HG03460 (cell line): Measurements from ENCODE around the gene C4orf50.

Source experiments
- ATAC-seq: cut with Tn5 transposase; IDR thresholded peaks from one replicate; pipeline ENCODE4 v1.9.1; 2021; ENCODE audit not compliant: unreplicated experiment

Gene C4orf50

DNA sequence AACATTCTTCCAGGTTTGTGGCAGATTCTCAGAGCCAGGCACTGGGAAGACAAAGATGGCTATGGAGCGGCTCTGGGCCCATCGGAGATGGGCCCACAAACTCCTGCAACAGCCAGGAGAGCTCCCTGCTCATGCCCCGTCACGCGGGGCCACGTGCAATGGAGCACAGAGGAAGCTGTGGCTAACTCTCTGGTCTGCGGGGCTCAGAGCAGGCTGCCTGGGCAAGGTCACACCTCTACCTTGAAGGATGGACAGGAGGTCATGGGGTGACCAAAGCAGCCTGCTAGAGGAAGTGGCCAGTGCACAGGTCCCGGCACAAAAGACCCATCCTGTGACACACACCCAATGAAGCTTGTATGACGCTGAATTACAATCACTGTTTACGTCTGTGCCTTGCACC is 45.2 kb downstream of the C4orf50 start:
- no peak for ATAC-seq

DNA sequence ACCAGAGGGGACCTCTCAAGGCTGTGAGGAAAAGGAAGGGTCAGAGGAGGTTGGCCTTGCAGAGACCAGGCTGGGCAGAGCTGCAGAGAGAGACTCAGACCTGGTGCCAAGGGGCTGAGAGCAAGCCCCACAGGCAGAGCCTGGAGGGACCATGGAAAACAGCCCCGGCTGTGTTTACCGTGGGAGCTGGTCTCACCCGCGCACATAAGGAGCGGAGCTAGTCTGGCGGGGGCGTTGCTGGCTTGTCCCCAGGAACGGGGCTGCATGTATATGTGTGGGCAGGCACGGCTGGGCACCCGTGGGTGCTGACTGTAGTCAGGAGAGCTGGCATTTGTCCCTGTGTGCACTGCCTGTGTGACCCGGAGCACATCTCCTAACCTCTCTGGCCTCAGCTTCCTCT is 45.7 kb downstream of the C4orf50 start:
- no peak for ATAC-seq

DNA sequence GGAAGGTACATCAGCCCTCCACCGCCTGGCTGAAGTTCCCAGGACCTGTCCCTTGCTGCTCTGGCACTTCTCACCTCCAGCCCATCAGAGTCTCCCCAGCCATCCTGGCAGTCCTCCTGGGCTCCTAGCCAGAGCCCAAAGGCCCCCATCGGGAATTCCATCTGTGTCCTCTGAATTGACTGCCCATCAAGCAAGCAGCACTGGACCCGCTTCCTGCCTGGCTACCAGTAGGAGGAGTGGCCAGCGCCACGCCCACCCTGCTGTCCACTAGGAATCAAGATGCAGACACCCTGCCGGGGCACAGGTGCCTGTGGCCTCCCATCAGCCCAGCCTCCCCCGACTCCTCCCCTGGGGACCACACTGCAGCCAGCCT is 47.2 kb downstream of the C4orf50 start:
- ATAC-seq, result no peak

DNA sequence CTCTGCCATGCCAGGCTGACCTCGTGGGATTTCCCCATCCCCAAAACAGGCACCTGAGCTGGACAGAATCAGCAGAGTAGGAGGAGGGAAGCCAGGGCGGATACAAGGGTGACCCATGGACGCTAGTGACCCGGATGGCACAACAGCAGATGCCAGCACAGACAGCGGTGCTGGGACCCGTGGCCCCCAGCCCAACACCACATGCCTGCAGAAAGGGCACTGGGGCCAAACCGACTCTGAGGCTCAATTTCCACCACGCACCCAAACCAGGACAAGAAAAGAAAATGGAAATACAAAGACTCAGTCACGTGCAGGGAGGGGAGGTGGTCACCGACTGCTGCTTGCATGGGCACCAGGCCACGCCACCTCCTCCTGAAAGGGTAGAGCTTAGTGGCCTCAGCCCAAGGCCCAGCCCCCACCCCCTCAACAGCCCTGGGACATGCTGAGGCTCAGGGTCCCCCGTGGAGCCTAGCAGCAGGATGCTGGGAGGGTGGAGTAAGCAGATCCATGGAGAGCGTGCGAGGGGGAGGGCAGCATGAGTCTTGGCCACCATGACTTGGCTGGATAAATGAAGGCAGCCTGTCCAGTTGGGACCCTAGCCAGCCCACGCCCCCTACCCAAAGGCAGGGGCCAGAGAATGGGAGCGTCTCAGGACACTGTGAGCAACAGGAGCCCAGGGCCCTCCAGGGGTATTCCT is 47.7 kb downstream of the C4orf50 start:
- no peak for ATAC-seq

DNA sequence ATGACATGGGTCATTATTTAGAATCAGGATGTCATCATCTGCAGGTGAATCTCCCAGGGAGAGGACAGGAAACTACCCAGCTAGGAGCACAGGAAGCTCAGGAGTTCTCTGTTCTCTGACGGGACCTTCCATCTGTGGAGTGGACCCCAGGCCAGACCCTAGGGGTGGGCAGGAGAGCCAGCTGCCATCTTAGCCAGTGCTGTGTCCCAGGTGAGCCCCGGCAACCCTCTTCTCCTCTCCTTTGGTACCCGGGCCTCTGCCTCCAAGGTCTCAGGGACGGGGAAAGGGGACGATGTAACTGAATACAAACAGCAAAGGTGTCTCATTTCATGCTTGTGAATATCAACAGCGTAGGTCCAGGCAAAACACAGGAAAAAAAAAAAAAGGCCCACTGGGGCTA is 48.5 kb downstream of the C4orf50 start:
- no peak for ATAC-seq

DNA sequence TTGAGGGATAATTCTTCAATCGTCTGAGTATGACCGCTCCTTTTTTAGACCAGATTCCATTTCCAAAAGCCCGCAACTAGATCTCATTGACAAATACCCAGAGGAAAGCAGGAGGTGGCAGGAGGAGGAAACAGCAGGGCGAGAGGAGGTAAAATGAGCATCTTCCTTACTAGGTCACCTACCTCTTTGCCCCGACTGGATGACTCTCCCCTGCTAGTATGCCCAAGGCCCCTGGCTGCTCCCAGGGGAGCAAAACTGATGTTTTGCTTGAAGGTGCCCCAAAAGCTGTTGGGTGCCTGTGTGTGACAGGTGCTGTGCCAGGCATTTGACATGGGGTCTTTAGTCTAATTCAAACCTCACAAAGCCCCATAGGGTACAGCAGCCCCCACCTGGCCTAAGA is 48.9 kb downstream of the C4orf50 start:
- no peak for ATAC-seq

DNA sequence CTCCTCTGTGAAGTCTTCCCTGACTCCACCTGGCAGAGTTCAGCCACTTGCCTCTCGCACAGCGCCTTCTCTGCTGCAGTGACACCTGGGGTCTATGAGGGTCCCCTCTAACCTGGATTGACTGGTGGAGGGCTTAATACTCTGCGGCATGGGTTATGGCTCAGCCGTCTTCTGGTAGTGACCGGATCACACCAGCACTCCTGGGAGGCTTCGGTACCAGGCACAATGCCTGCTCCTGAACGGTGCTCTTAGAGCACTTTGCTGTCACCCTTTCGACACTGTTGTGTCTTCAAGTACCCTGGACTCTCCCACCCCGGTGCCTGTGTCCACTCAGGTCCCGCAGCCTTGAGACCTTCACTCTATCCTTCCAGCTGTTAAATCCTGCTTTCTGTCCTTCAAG is 50.0 kb downstream of the C4orf50 start:
- ATAC-seq, result no peak

DNA sequence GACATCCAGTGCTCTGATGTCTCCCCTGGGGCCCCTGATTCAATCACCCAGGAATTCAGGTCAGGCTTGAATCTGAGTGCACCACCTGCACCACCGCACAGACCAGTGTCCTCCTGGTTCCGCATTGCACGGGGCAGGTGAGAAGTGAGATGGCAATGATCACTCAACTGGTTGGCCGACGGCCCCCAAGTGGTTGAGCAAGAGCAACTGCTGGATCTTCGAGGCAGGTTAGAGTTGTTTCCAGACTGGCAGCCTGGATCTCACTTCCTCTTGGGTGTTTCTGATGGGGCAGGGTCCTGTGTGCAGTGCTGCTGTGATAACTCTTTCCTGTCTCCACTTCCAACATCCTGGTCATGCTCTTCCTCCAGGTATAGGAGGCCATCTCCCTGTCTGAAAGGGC is 50.4 kb downstream of the C4orf50 start:
- no peak for ATAC-seq

DNA sequence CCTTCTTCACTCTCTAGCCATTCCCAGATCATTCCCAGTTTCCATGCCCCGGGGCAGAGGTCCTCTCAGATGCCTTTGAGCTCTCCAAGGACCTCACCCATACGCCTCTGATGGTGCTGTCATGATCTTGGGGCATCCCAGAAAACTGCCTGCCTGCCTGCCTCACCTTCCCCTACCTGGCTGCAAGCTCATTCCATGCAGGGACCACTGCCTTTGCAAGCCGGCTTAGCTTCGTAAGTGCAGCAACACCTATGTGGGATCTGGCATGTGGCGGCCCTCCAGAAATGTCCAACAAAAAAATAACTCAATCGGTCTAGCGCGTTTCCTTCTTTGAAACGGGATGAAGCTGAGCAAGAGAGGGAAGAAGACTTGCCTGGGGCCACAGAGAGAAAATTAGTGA is 53.0 kb downstream of the C4orf50 start:
- ATAC-seq, result no peak

DNA sequence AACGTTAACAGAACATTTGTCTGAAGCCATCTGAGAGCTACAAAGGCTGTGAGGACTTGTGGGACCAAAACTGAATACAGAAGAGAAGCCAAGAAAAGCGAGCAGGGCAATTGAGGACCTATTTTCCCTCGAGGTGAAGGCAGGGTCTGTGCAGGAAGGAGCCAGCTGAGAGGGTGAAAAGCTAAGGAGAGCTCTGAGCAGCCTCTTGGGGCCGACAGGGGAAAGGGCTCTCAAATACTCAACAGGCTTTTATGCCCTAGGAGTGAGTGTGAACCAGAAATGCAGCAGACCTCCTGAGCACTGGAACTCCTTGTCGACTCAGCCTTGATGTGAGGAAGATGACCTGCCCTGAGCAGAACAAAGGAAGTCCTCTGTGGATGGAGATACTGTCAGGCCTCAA is 54.2 kb downstream of the C4orf50 start:
- no peak for ATAC-seq

DNA sequence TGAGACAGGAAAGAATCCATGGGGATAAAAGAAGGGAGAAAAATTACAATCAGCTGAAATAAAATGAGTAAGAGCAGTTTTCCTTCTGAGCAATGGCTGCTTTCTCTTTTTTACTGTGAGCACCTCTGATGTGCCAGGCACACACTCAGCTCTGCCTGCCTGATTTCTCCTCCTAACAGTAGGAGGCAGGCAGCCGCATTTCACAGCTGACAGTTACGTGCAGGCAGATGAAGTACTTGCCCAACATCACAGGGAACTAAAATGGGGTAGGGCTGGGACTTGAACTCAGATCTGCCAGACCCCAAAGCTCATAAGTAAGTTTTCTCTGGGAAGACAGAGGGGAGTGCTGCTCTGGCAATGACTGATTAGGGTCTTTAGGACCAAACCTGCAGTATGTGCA is 54.6 kb downstream of the C4orf50 start:
- no peak for ATAC-seq

DNA sequence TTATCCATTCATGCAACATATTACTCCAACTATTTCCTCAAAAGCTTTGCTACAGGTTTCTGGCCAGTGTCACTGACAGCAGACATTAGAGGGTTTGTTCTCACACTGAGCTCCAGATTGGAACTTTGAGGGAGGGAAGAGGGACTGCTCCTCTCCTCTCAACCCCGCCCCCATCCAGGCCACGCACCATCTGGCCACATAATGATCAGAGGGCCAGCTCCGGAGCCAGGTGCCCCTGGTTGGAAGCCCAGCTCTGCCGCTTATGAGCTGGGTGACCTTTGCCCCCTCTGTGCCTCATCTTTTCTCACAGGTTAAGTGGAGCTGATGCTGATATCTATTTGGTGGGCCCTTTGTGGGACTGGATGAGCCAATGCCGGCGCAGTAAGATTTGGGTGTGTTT is 55.8 kb downstream of the C4orf50 start:
- ATAC-seq, result no peak

DNA sequence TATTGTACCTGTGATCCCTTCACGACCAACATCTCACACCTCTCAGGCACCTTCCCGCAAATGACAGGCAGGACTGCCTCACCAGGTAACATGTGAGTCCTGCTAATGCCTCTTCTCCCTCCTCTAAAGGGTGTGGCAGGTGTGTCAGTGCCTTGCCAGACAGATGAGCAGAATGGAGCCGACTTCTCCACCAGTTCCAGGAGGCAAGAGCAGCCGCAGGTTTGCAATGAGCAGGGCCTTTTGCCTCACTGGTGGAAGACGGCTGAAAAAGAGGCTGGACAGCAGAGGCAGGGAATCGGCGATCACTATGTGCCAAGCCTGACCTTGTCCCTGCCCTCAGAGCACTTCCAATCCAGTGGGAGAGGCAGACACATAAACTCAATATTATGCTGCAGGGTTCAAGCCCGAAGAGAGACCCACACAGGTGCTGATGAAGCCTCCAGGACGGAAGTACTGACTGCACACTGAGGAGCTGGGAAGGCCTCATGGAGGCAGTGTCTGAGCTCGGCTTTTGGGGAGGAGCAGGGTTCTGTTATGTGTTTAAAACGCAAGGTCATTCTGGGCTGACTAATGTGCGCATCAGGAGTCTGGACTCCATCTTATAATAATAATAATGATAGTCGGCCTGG is 57.9 kb downstream of the C4orf50 start:
- ATAC-seq, result no peak

DNA sequence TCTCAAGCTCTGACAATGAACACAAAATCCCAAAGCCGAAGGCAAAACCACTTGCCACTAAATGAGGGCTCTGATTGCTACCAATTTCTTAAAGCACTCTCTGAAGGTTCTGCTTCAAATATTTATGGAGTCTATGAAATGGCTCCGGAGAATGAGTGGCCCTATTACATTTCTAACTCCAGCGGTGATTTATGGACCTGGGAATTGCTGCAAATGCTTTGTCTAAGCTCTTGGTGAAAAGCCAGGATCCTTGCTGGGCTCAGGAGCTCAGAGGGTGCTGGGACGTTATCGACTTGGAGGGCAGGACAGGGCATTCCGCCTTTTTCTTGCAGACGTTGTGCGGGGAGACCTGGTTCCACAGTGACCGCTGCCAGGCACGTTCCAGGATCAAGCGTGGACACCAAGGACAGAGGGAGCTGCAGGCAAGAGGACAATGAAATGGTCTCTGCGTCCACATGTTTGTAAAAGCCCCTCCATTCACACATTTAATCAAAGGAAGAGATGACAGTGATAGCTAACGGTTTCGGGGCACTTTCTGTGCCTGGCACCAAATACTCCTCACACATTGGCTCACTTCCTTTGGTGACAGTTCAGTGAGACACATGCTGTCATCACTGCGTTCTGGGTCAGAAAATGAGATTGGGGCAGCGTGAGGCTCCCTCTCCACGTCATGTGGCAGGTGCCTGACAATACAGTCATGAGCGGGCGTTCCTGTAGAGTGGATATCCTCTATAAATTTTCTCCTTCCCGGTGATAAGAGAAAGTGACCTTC is 58.8 kb downstream of the C4orf50 start:
- no peak for ATAC-seq

DNA sequence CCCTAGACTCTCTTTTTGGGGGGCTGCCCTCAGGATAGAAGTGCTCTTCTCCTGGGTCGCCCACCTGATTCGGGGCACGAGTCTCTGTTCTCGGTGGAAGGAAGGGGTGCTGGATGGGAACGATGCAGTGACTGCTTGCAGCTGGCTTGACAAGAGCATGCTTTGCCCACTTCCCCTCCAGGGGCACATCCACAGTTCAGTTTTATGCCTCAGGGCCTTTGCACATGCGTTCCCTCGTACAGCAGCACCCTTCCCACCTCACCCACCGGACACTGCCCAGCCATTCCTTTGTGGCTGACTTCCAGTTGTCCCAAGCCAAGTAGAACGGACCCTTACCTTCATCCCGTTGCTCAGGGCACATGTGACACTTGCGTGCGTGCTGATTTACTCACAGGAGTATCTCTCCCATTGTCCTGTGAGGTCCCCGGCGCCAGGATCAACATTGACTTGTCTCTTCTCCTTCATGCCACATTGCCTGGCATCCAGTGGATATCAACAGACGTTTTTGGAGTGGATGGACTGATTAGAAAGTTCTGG is 60.0 kb downstream of the C4orf50 start:
- no peak for ATAC-seq

DNA sequence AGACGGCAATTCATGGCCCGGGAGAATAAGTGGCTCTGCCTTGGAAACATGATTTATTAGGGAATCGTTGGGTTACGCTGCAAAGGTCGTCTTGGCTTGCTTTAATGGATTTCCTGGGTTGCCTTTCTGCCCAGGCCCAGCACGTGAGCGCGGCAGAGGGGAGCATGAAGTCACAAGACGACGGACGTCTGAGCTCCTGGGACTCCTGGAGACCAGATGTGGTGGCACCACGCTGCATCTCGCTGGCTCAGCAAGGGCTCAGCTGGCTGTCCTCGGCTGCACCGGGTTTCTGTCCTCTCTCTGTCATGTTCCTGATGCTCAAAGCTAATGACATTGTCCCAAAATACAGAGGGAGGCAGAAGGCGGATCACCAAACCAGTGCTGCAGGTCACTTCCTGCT is 61.2 kb downstream of the C4orf50 start:
- no peak for ATAC-seq

DNA sequence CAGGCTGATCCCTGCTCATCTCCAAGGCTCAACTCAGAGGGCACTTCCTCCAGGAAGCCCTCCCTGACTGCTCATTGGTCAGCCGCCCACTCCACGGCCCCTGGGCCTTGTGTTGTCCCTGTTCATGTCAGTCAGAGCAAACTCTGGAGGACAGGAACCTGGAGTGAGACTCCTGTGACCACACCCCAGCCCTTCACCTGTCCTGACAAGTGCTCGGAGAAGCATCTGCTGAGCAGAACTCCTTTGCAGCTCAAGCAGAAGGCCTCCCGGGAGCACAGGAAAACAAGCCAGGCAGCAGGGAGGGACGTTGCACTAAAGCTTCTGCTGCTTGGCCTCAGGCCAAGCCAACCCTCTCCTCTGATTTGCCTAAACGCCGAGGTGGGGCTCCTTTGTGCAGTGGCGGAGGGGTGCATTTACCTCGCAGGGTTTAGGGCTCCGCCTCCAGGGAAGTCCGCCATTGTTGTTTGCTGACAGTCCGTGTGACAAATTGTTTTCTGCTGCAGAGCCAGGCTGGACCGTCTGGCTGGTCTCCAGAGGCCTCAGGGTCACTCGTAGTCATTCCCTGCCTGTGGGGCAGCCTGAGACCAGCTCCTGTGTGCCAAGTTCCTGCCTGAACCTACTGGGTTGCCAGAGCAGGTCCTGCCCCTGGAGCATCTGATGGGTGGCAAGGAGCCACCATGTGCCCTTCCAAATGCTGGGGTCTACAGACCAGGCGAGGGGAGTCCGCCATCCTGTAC is 61.8 kb downstream of the C4orf50 start:
- ATAC-seq, result no peak

DNA sequence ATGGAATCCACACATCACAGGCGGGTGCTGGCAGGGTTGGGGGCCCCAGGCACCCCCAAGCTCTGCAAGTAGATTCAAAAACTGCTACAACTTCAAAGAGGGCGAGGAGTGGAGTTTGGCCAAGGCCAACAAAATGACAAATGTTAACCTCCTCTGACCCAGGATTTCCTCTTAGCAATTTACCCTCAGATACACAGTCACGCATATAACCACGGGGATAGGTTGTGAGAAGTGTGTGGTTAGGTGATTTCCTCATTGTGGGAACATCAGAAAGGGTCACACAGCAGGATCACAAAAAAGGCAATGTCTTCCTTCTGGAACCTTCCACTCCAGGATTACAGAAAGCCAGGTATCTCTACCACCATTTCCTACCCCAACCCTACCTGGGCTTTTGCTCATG is 62.4 kb downstream of the C4orf50 start:
- no peak for ATAC-seq

DNA sequence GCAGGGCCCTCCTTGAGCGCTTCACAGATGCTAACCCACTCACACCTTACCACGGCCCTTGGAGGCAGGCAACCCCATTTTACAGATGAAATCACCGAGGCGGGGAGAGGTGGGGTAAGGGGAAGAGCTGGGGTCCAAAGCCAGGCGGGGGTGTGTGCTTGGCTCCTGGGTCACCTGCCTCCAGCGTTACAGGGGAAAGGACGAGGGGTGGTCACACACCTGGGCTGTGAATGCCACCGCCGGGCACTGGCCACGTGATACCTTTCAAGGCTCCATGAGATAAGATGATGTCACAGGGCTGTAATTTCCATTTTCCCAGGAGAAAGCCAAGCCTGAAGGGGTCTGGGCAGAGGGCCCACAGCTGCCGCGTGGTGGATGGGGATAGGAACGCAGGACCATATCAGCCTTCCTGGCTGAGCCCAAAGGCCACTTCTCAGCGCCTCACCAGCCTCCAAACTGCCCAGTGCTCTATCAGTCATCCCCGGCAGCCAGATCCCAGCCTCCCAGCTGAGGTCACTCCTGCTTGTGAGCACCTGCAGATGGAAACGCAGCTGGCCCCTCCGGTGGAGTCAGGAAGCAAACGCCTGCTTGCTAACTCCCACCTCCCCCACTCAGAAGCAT is 62.9 kb downstream of the C4orf50 start:
- no peak for ATAC-seq

DNA sequence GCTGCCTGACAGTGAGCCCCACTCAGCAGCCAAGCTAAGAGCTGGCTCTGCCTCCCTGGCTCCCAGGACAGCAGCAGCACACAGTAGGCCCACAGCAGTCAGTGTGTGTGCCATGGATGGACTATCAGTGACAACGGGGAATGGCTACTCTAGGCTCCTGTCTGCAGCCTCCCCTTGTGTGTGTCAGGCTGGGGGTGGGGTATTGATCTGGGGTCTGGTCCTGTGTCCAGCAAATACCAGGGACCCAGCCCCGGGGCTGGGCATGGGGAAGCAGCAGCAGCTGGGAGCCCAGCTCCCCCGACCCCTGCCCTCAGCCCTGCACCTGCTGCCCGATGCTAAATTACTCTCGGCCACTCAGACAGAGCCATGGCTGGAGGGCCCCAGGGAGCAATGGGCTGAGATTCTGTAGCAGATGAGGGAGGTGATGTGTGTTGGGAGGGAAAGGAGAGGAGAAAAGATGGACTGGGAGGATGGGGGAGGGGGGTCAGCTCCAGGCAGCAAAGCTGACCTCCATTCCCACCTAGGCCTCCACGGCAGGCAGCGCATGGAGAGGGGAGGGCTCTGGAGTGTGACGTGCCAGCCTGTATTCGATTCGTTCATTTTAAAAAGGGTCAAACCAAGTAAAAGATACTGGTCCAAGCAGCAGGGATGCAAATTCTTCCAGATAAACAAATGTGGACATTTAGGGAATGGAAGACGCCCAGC is 64.0 kb downstream of the C4orf50 start:
- no peak for ATAC-seq
